T-cell (primary cell): ENCODE results near the gene AP1G2. TPM values are rescaled to one million over a fixed set of nuclear protein-coding genes. Genes with fewer than 3 reads are reported as not detected.

ENCODE experiments used
- ATAC-seq, 4 experiments: fragments of 200-7000 bp in 3 of 4; fragments of 150-1000 bp in 1 of 4; cut with Tn5 transposase; replicated peaks in 1 of 4; 1 replicate in 3 of 4; 2 replicates in 1 of 4; pipeline ENCODE4 v1.10.0; 2021; ENCODE audit warnings: moderate library complexity in 3 of 4, mild to moderate bottlenecking in 2 of 4, moderate number of reproducible peaks in 1 of 4
- CTCF ChIA-PET, 2 donors: fragments of 300-600 bp; sonication (Branson Sonifier 250); formaldehyde crosslinking; loops; one replicate each; lab custom pipeline; 2022; ENCODE audit warnings: antibody characterized with exemption in 2 of 2; lab: Charles Lee
- POLR2A ChIA-PET, 2 donors: fragments of 300-600 bp; sonication (Branson Sonifier 250); formaldehyde crosslinking; loops; one replicate each; lab custom pipeline; 2022; ENCODE audit warnings: antibody characterized with exemption in 2 of 2; lab: Charles Lee
- DNase-seq, 35 experiments: peaks; one replicate each; pipeline versions ENCODE4 v3.0.0 to v3.0.0-alpha.2; 2013 to 2023
- H3K27ac ChIP-seq: one replicate; pipeline ENCODE4 v1.5.1; 2013; ENCODE audit warnings: low read length
- H3K27me3 ChIP-seq, 2 experiments: replicated peaks in 1 of 2; 1 replicate in 1 of 2; 2 replicates in 1 of 2; pipeline versions ENCODE4 v1.6.1 to v1.7.0; 2013; ENCODE audit warnings: low read length in 1 of 2, mixed read lengths in 1 of 2; ENCODE audit not compliant: control insufficient read depth in 2 of 2, insufficient read depth in 2 of 2; ENCODE audit errors: extremely low read depth in 1 of 2
- H3K36me3 ChIP-seq, 2 donors: 1 replicate in 1 of 2; 2 replicates in 1 of 2; pipeline versions ENCODE4 v1.6.1 to v1.7.0; 2013; ENCODE audit warnings: low read length in 1 of 2; ENCODE audit not compliant: control insufficient read depth in 2 of 2, insufficient read depth in 1 of 2; ENCODE audit errors: extremely low read depth in 1 of 2
- H3K4me1 ChIP-seq, 2 experiments: 1 replicate in 1 of 2; 2 replicates in 1 of 2; pipeline versions ENCODE4 v1.6.1 to v1.7.0; 2013; ENCODE audit warnings: low read length in 2 of 2, mixed read lengths in 1 of 2; ENCODE audit not compliant: insufficient read depth in 2 of 2, control insufficient read depth in 1 of 2; ENCODE audit errors: extremely low read depth in 1 of 2
- H3K4me3 ChIP-seq, 2 donors: 1 replicate in 1 of 2; 2 replicates in 1 of 2; pipeline versions ENCODE4 v1.5.1 to v1.7.0; 2013; ENCODE audit warnings: mild to moderate bottlenecking in 2 of 2, low read length in 1 of 2, moderate library complexity in 1 of 2; ENCODE audit not compliant: control insufficient read depth in 1 of 2; ENCODE audit errors: extremely low read depth in 1 of 2
- H3K9me3 ChIP-seq: 2 replicates; pipeline ENCODE4 v1.7.0; 2013
- H3K27ac Mint-ChIP-seq, 2 donors: one replicate each; pipeline ENCODE4 v1.8.0; 2020 to 2021; ENCODE audit warnings: mild to moderate bottlenecking in 2 of 2, mixed read lengths in 2 of 2
- H3K27me3 Mint-ChIP-seq, 2 donors: one replicate each; pipeline ENCODE4 v1.8.0; 2021 to 2022; ENCODE audit warnings: mixed read lengths in 2 of 2
- H3K36me3 Mint-ChIP-seq: one replicate; pipeline ENCODE4 v1.8.0; 2021; ENCODE audit warnings: mixed read lengths
- H3K4me1 Mint-ChIP-seq, 3 donors: one replicate each; pipeline ENCODE4 v1.8.0; 2020 to 2022; ENCODE audit warnings: mixed read lengths in 3 of 3, mild to moderate bottlenecking in 1 of 3
- H3K4me3 Mint-ChIP-seq, 3 donors: one replicate each; pipeline ENCODE4 v1.8.0; 2020 to 2022; ENCODE audit warnings: mild to moderate bottlenecking in 3 of 3, mixed read lengths in 3 of 3, moderate library complexity in 3 of 3
- H3K9me3 Mint-ChIP-seq, 3 donors: one replicate each; pipeline ENCODE4 v1.8.0; 2020 to 2022; ENCODE audit warnings: mixed read lengths in 3 of 3
- WGBS: methylation state at CpG from one replicate; pipeline ENCODE4 v1.1.5; 2013; ENCODE audit warnings: missing lambda C conversion rate; ENCODE audit not compliant: insufficient coverage; 5-methylcytosine and 5-hydroxymethylcytosine counted together
- total RNA-seq, 35 experiments: library from RNA in 6 of 35; stranded (reverse) in 6 of 35; fragments of 120-200 nt in 1 of 35; gene quantifications; one replicate each; pipeline versions ENCODE4 v1.2.1 to v1.2.4 and lab custom pipeline; 2013 to 2026

The AP1G2 gene
- total RNA-seq, 5 donors from 2014 or later (not counting 1 experiment from before 2014, with no cell fraction given) = 321 to 526 (median 484) TPM

GRCh38 chr14:23517650-23518326 lies 49.8 kb downstream of the AP1G2 start:
- Mint-ChIP-seq H3K9me3 (no peaks in the 10 kb centered on the region), H3K4me3 (no peak overlapping the region), H3K27me3 (no peaks in the 10 kb centered on the region), H3K36me3 (peaks cover 11% of the 10 kb centered on the region), H3K27ac (no peak overlapping the region), H3K4me1 (peaks cover 0 to 8% (median 0%) of the 10 kb centered on the region in 3 donors)
- ChIA-PET POLR2A (no interaction called here), CTCF (interaction anchor here in 1 of 2 donors (0.6 kb wide), 1 partner anchor 42 kb away, joined by 3 read pairs; no protein-coding TSS in a partner anchor)
- no CpG with 5 or more reads among the region's 6 CpGs for WGBS
- DNase-seq (no peak), ATAC-seq (no peak)
- Histone ChIP-seq H3K36me3 (peaks cover 0 to 3% of the 10 kb centered on the region in 2 donors), H3K27ac (no peak overlapping the region), H3K4me3 (no peak overlapping the region), H3K9me3 (no peaks in the 10 kb centered on the region), H3K4me1 (peaks cover 0 to 5% of the 10 kb centered on the region in 2 experiments), H3K27me3 (peaks cover 0 to under 1% of the 10 kb centered on the region in 2 experiments)

GRCh38 chr14:23514644-23514957 lies 53.0 kb downstream of the AP1G2 start:
- H3K27ac Mint-ChIP-seq = no peak overlapping the region
- H3K27ac ChIP-seq = no peak overlapping the region
- peaks cover 2 to 14% of the 10 kb centered on the region in 2 experiments for H3K4me1 ChIP-seq
- DNase-seq (no peak), ATAC-seq (no peak)
- ChIA-PET CTCF (no interaction called here), POLR2A (no interaction called here)
- H3K4me3 ChIP-seq = no peak overlapping the region
- H3K9me3 ChIP-seq = no peaks in the 10 kb centered on the region
- H3K4me1 Mint-ChIP-seq = peaks cover 9 to 18% (median 11%) of the 10 kb centered on the region in 3 donors
- H3K36me3 ChIP-seq = peaks cover 0 to 3% of the 10 kb centered on the region in 2 donors
- H3K36me3 Mint-ChIP-seq = peaks cover 12% of the 10 kb centered on the region
- no peaks in the 10 kb centered on the region for H3K27me3 ChIP-seq
- no peaks in the 10 kb centered on the region for H3K27me3 Mint-ChIP-seq
- no peaks in the 10 kb centered on the region for H3K9me3 Mint-ChIP-seq
- H3K4me3 Mint-ChIP-seq = no peak overlapping the region
- no CpG with 5 or more reads among the region's 3 CpGs for WGBS

DNA sequence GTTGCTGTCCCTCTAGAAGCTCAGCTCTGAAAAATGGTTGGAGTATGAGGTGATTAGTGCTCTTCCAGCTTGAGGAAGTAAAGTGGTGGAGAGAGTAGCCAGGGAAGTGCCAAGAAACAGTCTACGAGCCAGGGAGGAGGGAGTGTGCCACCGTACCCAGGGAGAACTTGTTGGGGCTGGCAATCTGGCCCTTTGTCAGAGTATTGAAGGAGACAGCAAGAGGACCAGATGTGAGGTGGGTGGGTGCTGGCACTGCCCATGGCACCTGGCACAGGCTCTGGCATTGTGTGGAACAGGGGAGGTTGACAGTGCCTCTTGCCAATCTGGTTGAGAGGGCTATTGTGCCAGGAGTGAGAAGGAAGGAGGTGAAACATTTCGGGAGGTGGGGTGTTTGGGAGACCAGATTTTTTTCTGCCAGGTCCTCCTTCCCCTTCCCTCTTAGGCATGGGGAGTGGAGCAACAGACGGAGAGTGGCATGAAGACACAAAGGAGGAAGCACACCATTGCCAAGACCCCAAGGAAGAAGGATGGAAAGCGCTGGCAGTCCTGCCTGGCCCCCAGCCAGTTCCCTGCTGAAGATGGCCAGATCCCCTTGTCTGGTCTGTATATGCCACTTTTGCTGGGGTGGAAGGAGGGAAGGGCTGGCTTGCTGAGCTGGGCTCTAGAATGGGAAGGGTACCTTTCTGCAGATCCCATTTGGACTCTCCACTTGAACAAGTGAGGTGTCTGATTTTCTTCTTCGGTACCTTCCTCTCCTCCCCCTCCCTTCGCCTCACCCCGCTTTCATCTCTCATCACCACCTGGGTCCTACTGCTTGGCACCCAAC lies 53.6 kb downstream of the AP1G2 start:
- CTCF ChIA-PET = no interaction called here
- H3K27me3 ChIP-seq = no peaks in the 10 kb centered on the region
- POLR2A ChIA-PET = no interaction called here

GRCh38 chr14:23513005-23513817 lies 54.4 kb downstream of the AP1G2 start:
- H3K4me1 ChIP-seq = peaks cover 2 to 14% of the 10 kb centered on the region in 2 experiments
- no peaks in the 10 kb centered on the region for H3K9me3 ChIP-seq
- no peak for DNase-seq
- WGBS = 88% methylated on average over 20 of the region's 25 CpGs
- no peak overlapping the region for H3K27ac Mint-ChIP-seq
- peak overlapping the region in 1 of 3 donors; percentile 64 for H3K4me3 Mint-ChIP-seq
- H3K9me3 Mint-ChIP-seq = no peaks in the 10 kb centered on the region
- no peaks in the 10 kb centered on the region for H3K27me3 ChIP-seq
- CTCF ChIA-PET = no interaction called here
- no peak overlapping the region for H3K4me3 ChIP-seq
- POLR2A ChIA-PET = no interaction called here
- no peak overlapping the region for H3K27ac ChIP-seq
- no peaks in the 10 kb centered on the region for H3K27me3 Mint-ChIP-seq
- H3K36me3 ChIP-seq = peaks cover 0 to 3% of the 10 kb centered on the region in 2 donors
- peaks cover 15% of the 10 kb centered on the region for H3K36me3 Mint-ChIP-seq
- H3K4me1 Mint-ChIP-seq = peaks cover 9 to 18% (median 11%) of the 10 kb centered on the region in 3 donors
- no peak for ATAC-seq

More for the DNA sequence above, 53.6 kb downstream of the AP1G2 start:
- peak overlapping the region in 1 of 3 donors; percentile 3 for H3K4me3 Mint-ChIP-seq
- no peaks in the 10 kb centered on the region for H3K27me3 Mint-ChIP-seq
- Histone ChIP-seq H3K4me3 (no peak overlapping the region), H3K9me3 (no peaks in the 10 kb centered on the region), H3K36me3 (peaks cover 0 to 3% of the 10 kb centered on the region in 2 donors), H3K4me1 (peaks cover 2 to 14% of the 10 kb centered on the region in 2 experiments), H3K27ac (no peak overlapping the region)
- no peak overlapping the region for H3K27ac Mint-ChIP-seq
- DNase-seq (no peak), ATAC-seq (no peak)
- peaks cover 15% of the 10 kb centered on the region for H3K36me3 Mint-ChIP-seq
- WGBS = 80% methylated on average over 7 of the region's 8 CpGs
- no peaks in the 10 kb centered on the region for H3K9me3 Mint-ChIP-seq
- H3K4me1 Mint-ChIP-seq = peaks cover 9 to 18% (median 11%) of the 10 kb centered on the region in 3 donors

DNA sequence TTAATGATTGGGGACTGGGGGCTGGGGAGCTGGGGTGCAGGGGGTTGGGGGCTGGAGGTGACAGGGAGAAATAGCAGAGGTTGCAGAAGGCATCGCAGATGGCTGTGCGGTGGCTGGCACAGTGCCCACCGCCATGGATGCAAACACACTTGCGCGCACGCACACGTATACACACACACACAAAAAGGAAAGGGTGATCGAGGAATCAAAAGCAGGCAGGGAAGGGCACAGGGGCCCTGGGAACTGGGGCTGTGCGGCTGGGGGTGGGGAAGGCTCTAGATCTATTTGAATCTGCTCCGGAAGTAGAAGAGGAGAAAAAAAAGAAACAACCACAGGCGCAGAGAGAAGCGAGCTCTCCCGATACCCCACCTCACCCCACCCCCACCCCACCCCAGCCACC lies 55.4 kb downstream of the AP1G2 start:
- peaks cover 2 to 14% of the 10 kb centered on the region in 2 experiments for H3K4me1 ChIP-seq
- H3K9me3 Mint-ChIP-seq = no peaks in the 10 kb centered on the region
- no peak overlapping the region for H3K27ac ChIP-seq
- peaks cover 18% of the 10 kb centered on the region for H3K36me3 Mint-ChIP-seq
- H3K4me3 ChIP-seq = peak overlapping the region; percentile 14 to 34
- no peaks in the 10 kb centered on the region for H3K9me3 ChIP-seq
- H3K27me3 ChIP-seq = no peaks in the 10 kb centered on the region
- no CpG with 5 or more reads among the region's 13 CpGs for WGBS
- peaks cover 9 to 18% (median 11%) of the 10 kb centered on the region in 3 donors for H3K4me1 Mint-ChIP-seq
- CTCF ChIA-PET = interaction anchor here (0.6 to 1.0 kb wide), 3 partner anchors 23 to 769 kb away, joined by 3 to 6 read pairs (median 5); no protein-coding TSS in a partner anchor
- no peaks in the 10 kb centered on the region for H3K27me3 Mint-ChIP-seq
- H3K36me3 ChIP-seq = peaks cover 0 to 3% of the 10 kb centered on the region in 2 donors
- H3K27ac Mint-ChIP-seq = peak overlapping the region; percentile 9 to 62
- DNase-seq (peak in 23 of 35 experiments; percentile 2 to 38 (median 15)), ATAC-seq (peak in 3 of 4 experiments; percentile 46 to 79 (median 61))
- H3K4me3 Mint-ChIP-seq = peak overlapping the region; percentile 64 to 76 (median 74)
- POLR2A ChIA-PET = no interaction called here
